Peyer's patch (tissue), 4 donors: ENCODE results near the gene F2.

Experiments used
- POLR2A ChIP-seq, 2 donors: fragments of 450-650 bp; IDR thresholded peaks; one replicate each; pipeline ENCODE4 v1.5.1; 2017; ENCODE audit warnings: antibody characterized with exemption in 2 of 2, mild to moderate bottlenecking in 2 of 2, moderate library complexity in 2 of 2
- TF ChIP-seq, protein P1 (sequence below), 6 experiments: fragments of 450-650 bp in 4 of 6; fragments of 200-600 bp in 2 of 6; sonication (generic) in 1 of 6; IDR thresholded peaks; one replicate each; pipeline ENCODE4 v1.5.1; 2017 to 2019; ENCODE audit warnings: antibody characterized with exemption in 6 of 6, mild to moderate bottlenecking in 3 of 6, moderate library complexity in 1 of 6

DNA sequence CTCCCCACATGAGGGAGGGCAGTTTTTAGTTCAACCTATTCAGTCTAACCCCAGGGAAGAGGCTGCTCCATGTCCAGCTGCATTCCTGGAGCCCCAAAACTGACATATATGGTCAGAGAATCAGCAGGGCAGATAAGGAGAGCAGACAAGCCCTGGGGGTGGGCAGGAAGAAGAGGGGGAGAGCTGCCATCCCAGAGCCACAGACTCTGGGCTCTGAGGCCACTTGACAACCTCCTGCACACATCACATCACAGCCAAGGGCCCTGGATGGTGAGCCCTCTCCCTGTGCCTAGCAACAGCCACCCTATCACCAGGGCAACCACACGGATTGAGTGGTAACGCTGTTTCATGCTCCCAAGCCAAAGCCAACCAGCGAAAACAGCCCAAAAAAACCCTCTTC, 21.7 kb upstream of the F2 start:
- TF ChIP-seq, protein P1, sequence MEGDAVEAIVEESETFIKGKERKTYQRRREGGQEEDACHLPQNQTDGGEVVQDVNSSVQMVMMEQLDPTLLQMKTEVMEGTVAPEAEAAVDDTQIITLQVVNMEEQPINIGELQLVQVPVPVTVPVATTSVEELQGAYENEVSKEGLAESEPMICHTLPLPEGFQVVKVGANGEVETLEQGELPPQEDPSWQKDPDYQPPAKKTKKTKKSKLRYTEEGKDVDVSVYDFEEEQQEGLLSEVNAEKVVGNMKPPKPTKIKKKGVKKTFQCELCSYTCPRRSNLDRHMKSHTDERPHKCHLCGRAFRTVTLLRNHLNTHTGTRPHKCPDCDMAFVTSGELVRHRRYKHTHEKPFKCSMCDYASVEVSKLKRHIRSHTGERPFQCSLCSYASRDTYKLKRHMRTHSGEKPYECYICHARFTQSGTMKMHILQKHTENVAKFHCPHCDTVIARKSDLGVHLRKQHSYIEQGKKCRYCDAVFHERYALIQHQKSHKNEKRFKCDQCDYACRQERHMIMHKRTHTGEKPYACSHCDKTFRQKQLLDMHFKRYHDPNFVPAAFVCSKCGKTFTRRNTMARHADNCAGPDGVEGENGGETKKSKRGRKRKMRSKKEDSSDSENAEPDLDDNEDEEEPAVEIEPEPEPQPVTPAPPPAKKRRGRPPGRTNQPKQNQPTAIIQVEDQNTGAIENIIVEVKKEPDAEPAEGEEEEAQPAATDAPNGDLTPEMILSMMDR (IDR thresholded peaks at IDR 0.05) = no peak
- TF ChIP-seq POLR2A (IDR thresholded peaks at IDR 0.05) = no peak
